ENCODE measurements around the gene LMBR1. TPM values are rescaled to one million over a fixed set of nuclear protein-coding genes. Genes with fewer than 3 reads are reported as not detected.
A peak's percentile ranks its signal among the peaks of the same experiment; 100 is the strongest.
"Not testable (repeated sequence)": the region's sequence is repeated elsewhere in the genome, so short reads cannot be mapped to it uniquely, and the experiment has no call there.

The LMBR1 gene, protein sequence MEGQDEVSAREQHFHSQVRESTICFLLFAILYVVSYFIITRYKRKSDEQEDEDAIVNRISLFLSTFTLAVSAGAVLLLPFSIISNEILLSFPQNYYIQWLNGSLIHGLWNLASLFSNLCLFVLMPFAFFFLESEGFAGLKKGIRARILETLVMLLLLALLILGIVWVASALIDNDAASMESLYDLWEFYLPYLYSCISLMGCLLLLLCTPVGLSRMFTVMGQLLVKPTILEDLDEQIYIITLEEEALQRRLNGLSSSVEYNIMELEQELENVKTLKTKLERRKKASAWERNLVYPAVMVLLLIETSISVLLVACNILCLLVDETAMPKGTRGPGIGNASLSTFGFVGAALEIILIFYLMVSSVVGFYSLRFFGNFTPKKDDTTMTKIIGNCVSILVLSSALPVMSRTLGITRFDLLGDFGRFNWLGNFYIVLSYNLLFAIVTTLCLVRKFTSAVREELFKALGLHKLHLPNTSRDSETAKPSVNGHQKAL
- 44.5 TPM for total RNA-seq
- long read RNA-seq, full-length matches to known transcripts: 7 of 17 reads
- long read RNA-seq, partial matches to known transcripts: 3 of 17 reads
- long read RNA-seq, other reads (novel, unspliced or antisense): 7 of 17 reads

DNA sequence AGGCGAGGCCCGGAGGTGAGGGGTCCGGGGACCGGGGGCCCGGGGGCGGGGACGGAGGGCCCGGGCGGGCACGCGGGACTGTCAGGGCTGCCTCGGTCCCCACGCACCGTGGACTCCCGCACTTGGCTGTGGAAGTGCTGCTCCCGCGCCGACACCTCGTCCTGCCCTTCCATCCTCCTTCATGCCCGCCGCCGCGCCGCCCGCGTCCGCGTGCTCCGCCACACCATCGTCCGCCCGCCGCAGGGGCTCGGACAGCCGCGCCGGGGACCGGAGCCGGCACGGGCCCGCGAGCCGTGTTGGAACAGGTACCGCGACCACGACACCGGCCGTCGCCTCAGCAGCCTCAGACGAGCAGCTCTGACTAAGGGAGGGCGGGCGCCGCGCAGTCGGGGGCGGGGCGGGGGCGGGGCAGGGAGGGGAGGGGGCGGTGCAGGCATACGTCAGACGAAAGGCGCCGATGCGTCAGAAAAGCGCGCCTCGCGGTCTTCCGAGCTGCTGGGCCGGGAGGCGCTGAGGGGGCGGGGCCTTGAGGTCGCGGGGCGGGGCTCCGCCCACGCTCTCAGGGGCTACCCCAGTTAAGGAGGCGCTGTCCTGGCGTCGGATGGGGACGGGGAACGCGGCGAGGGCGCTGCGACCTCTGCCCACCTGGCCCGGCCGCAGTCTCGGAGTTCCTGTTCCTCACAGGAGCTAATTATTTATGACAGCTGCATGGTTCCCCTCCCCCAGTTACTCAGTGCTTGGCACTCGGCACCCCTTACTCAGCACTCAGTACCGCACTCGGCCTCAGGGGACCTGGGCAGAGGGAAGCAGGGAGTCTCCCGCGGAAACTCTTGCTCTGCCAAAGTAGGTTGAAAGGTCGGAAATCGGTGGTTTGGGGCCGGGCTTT lies at the start of gene LMBR1:
TSS of gene LMBR1 (minus strand) at position 363 of the 886 bp plus-strand sequence. CDS start at position 173, 190 bp downstream.
- DNase-seq (peak; percentile 98), ATAC-seq (peak; percentile 96)
- intact Hi-C loops (cut with micrococcal nuclease): no loop called here

DNA sequence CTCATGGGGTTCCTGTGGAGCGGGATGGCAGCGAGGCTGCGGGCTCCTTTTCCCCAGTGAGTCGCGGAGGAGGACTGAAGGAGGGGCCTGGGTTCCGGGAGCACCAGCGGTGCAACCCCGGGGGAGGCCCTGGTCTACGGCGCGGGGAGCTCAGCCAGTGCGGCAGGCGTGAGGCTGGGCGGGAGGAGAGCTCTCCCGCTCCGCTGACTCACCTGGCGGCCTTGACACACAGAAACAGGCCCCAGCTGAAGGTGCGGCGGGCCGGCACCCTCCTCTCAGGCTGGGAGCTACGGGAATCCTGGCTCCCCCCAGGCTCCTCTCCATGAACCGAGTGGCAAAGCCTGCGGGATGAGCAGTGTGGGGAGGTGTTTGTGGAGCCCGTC lies 49.7 kb upstream of the LMBR1 start:
- DNase-seq (no peak), ATAC-seq (no peak)
- intact Hi-C loops (cut with micrococcal nuclease): no loop called here

DNA sequence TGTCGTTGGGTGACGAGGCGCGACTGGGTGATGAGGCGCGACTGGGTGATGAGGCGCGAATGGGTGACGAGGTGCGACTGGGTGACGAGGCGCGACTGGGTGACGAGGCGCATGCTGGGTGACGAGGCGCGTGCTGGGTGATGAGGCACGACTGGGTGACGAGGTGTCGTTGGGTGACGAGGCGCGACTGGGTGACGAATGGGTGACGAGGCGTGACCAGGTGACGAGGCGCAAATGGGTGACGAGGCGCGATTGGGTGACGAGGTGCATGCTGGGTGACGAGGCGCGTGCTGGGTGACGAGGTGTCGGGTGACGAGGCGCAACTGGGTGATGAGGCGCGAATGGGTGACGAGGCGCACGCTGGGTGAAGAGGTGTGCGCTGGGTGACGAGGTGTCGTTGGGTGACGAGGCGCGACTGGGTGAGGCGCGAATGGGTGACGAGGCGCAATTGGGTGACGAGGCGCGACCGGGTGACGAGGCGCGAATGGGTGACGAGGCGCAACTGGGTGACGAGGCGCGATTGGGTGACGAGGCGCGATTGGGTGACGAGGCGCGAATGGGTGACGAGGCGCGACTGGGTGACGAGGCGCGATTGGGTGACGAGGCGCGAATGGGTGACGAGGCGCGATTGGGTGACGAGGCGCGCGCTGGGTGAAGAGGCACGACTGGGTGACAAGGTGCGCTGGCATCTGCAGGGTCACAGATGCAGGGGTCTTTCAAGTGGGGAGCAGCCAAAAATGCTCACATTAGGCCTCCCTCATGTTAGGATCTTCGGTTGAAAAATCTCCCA lies 48.6 kb upstream of the LMBR1 start:
- intact Hi-C loops (cut with micrococcal nuclease): no loop called here
- ATAC-seq: no peak
- no peak for DNase-seq

DNA sequence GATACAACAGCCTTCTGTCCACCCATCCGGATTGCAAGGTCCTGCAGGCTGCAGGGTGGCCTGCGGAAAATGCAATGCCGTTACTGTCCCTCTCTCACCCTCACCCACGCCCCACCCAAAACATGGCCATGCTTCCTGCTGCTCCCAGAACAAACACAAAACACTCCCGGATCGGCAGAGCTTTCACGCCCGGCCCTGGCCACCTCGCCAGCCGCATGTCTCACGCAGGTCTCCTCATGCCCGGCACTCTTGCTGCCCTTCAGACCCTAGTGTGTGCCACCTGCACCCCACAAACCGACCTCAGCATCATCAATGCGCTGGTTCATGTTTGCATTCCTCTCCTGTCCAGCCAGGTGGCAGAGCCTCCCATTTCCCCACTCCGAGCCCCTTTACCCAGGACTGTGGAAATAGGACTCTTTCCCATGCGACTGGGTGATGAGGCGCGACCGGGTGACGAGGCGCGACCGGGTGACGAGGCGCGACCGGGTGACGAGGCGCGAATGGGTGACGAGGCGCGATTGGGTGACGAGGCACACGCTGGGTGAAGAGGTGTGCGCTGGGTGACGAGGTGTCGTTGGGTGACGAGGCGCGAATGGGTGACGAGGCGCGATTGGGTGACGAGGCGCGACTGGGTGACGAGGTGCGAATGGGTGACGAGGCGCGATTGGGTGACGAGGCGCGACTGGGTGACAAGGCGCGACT lies 47.6 kb upstream of the LMBR1 start:
- DNase-seq (no peak), ATAC-seq (no peak)
- intact Hi-C loops (cut with micrococcal nuclease): no loop called here

DNA sequence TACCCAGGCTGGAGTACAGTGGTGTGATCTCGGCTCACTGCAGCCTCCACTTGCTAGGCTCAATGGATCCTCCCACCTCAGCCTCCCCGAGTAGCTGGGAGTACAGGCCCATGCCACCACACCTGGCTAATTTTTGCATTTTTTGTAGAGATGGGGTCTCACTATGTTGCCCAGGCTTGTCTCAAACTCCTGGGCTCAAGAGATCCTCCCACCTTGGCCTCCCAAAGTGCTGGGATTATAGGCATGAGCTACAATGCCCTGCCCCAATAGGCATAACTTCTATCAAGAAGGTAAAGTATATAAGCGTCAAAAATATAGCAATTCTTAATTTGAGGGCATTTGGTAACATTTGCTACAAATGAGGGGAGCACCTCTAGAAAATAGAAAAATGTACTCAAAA lies 43.8 kb upstream of the LMBR1 start:
- intact Hi-C loops (cut with micrococcal nuclease); ATAC-seq; DNase-seq: not testable (repeated sequence)

DNA sequence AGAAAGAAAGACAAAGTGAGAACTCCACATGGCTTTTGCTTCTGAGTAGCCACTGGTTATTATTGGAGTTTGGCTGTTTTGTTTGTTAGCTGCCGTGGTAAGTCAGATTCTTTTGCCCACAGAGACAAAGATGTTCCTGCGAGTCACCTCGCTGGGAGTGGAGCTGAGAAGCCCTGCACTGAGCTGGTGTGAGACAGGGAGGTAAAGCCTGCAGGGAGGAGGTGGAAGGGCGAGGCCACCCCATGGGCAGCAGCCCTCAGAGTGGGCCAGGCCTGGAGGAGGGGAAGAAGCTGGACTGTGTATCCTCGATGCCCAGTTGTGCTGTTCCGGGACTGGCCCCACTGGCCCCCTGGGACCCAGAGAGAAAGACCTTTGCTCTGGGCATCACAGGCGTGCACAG lies 42.3 kb upstream of the LMBR1 start:
- ATAC-seq (no peak), DNase-seq (no peak)
- intact Hi-C loops (cut with micrococcal nuclease): no loop called here

DNA sequence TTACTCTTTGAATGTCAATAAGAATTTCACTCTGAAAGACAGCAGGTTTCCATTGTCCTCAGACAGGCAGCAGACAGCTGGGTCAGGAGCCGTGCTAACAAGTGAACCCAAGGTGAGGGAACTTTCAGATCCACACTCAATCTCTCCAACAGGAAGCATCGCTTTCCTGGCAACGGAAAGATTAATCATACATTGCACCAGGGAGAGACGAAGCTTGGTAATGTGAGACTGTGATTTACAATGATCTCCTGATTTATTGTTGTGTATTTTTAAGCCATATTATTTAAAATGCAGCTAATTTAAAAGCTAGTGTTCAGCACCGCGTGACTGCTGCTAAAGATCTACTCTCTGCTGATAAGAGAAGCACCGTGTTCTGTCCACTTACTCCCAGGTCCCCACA lies 39.0 kb upstream of the LMBR1 start:
- intact Hi-C loops (cut with micrococcal nuclease): no loop called here
- DNase-seq: no peak
- no peak for ATAC-seq

DNA sequence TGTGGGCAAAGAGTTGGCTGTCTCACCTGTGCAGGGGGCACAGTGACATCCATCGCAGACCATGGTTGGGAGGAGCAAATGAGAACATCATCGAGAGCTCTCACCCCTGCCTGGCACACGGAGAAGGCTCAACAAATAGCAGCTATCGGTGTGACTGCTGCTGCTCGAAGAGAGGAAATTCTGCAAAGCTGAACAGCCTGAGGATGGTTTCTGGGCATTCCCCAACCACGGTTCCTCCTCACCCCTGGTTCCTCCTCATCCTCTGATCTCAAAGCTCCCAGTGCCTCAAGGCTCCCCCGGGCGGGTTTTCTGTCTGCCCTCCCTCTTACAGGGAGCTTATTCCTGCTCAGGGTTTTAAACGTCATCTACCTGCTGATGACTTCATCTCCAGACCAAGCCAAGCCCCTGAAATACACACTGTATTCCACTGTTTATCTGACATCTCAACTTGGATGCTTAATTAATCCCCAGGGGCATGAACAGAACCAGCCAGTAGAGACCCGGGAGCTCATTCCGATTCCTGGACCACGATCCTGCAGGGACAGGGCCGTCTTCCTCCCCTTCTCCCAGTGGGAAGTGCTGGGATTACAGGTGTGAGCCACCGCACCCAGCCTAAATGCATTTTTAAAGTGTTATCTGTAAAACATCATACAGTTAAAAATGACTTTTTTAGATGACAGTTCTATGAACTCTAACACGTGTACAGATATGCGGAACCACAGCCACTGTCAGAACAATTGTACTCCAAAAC lies 37.0 kb upstream of the LMBR1 start:
- no peak for DNase-seq
- ATAC-seq: no peak
- intact Hi-C loops (cut with micrococcal nuclease): no loop called here

DNA sequence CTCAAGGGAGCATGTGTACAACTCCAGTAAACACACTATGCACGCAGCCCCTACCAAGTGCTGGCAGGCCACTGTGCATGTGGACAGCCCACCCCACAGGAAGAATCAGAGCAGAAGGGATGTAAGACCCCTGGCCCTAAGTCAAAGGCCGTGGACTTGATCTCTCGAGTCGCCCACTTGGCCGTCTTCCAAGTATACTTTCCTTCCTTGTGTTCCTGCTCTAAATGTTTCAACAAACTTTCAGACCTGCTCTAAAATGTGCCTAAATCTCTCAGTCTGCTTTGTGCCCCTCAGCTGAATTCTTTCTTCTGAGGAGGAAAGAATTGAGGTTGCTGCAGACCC lies 35.4 kb upstream of the LMBR1 start:
- no peak for ATAC-seq
- DNase-seq: no peak
- intact Hi-C loops (cut with micrococcal nuclease): no loop called here

DNA sequence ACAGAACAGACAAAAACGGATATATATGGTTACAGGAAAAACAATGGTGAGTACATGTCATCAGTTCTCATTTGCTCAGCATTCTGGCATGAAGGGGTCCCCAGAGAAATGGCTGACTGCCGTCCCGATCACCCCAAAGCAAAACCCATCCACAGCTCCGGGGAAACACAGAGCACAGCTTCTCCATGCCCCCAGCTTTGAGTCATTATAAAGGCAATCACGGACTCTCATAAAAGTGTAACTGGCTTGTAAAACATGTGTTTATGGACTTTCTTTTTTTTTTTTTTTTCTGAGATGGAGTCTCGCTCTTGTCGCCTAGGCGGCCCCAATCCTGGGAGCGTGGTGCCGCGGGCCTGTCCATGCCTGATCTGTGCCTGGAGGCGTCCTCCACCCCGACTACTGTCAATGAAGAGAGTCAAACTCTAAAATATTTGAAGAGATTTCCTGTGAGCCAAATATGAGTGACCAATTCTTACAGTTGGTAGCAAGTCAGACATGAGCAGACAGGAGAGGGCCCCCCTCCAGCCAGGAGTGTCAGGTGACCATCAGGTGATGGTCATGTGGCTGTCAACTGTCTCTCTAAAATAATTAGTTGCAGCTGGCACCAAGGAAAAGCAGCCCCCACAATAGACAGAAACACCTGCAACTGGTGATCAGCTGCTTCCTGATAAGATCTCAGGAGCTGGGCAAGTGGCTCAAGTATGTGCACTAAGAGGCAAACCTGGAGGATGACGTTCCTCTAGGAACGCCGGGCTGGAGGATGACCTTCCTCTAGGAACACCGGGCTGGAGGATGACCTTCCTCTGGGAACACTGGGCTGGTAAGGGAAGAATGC lies 34.8 kb upstream of the LMBR1 start:
- intact Hi-C loops (cut with micrococcal nuclease): no loop called here
- ATAC-seq: no peak
- DNase-seq: no peak

DNA sequence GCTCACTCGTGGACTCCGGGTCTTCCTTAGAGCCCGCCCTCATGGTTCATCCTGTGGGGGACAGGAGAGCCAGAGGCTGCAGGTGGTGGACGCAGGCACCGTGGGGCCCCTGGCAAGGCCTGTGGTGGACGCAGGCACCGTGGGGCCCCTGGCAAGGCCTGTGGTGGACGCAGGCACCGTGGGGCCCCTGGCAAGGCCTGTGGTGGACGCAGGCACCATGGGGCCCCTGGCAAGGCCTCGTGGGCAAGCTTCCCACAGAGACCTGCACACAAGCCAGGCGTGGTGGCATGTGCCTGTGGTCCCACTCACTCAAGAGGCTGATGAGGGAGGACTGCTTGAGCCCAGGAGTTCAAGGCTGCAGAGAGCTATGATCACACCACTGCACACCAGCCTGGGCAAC lies 32.8 kb upstream of the LMBR1 start:
- DNase-seq; intact Hi-C loops (cut with micrococcal nuclease); ATAC-seq: not testable (repeated sequence)

DNA sequence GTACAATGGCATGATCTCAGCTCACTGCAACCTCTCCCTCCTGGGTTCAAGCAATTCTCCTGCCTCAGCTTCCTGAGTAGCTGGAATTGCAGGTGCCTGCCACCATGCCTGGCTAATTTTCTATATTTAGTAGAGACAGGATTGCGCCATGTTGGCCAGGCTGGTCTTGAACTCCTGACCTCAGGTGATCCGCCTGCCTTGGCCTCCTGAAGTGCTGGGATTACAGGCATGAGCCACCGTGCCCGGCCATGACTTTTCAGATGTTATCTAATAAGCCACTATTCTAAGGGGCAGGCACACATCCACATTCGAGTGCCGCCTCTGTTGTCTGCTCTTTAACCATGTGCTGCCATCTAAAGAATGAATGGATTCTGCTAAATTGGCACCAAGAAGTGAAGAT lies 29.3 kb upstream of the LMBR1 start:
- DNase-seq; intact Hi-C loops (cut with micrococcal nuclease); ATAC-seq: not testable (repeated sequence)

DNA sequence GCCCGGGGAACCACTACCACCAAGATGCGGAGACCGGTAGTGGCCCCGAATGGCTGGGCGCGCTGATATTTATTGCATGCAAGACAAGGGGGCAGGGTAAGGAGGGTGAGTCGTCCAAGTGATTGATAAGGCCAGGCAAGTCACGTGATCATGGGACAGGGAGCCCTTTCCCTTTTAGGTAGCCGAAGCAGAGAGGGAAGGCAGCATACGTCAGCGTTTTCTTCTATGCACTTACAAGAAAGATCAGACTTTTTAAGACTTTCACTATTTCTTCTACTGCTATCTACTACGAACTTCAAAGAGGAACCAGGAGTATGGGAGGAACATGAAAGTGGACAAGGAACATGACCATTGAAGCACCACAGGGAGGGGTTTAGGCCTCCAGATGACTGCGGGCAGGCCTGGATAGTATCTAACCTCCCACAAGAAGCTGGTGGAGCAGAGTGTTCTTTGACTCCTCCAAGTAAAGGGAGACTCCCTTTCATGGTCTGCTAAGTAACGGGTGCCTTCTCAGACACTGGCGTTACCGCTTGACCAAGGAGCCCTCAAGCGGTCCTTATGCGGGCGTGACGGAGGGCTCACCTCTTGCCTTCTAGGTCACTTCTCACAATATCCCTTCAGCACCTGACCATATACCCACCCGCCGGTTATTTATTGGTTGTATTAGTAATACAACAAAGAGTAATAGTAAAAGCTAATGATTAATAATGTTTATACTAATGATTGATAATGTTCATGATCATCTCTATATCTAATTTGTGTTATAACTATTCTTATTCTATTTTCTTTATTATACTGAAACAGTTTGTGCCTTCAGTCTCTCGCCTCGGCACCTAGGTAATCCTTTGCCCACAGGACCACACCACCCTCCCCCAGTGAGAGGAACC lies 27.7 kb upstream of the LMBR1 start:
- intact Hi-C loops (cut with micrococcal nuclease); ATAC-seq; DNase-seq: not testable (repeated sequence)

DNA sequence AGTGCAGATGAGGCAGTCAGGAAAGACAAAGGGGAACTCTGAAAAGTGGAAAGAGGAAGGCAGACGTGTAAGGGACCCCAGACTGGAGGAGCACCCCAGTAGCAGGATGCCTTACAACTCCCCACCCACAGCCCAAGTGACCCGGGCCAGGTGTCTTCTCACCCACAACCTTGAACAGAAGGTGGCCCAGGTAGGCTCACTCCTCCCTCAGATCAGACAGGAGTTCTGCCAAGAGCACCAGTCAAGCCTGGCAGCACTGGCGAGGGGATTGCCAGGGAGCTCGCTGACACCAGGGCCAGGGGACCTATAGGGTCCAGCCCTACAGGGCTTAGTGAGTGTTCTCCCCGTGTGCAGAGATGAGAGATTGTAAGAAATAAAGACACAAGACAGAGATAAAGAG lies 27.1 kb upstream of the LMBR1 start:
- DNase-seq (no peak), ATAC-seq (no peak)
- intact Hi-C loops (cut with micrococcal nuclease): no loop called here

DNA sequence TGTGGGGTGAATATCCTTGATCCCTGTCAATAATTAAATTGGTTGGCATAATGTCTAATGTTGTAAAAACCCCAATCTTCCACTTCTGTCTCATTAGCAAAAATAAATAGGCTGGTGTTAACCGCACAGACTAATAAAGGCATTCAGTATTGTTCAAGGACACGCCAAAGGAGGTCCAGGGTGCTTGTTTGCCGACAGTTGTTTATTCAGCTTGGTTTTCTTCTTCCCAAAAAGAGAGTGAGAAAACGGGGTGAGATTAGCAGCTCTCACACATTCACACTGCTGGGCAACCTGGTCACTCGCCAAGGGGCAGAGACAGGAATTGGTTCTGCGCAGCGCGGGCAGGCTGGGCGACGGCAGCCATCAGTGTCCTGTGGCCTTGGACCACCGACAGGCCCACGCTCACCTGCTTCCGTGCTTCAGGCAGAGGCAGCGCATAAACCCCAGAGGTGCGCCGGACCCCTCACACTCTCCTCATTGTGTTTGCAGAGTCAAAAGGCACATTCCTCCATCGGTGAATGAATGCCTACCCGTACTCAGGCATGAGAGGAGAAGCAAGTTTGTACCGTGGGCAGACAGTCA lies 26.2 kb upstream of the LMBR1 start:
- intact Hi-C loops (cut with micrococcal nuclease): no loop called here
- ATAC-seq (no peak), DNase-seq (no peak)

DNA sequence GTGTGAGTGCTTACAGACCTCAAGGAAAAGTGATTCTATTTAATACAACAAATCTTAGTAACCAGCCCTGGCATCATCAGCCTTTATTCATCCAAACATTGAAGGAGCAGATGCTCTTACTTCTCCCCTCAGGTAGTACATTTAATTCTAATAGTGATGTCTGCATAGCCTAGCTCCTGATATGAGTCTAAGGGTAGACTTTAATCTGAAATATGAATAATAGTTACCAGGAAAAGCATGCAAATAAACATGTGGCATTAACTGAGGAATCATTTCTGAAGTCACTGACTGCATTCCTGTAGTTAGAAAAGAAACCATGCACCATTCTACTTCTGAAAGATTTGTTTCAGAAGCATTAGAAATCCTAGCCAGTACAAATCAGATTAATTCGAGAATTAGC lies 25.7 kb upstream of the LMBR1 start:
- ATAC-seq (no peak), DNase-seq (no peak)
- intact Hi-C loops (cut with micrococcal nuclease): no loop called here
